Fibroblast of the aortic adventitia (primary cell): Measurements from ENCODE around the gene CFAP43. TPM values are rescaled to one million over a fixed set of nuclear protein-coding genes. Genes with fewer than 3 reads are reported as not detected.

Experiments
- DNase-seq: peaks from one replicate; pipeline ENCODE4 v3.0.0-alpha.2; 2010; ENCODE audit warnings: low read depth
- H3K4me3 ChIP-seq: 2 replicates; pipeline ENCODE4 v1.5.1; 2011; ENCODE audit warnings: low read depth, mild to moderate bottlenecking, control low read depth, low read length, moderate library complexity
- total RNA-seq: library from RNA; depleted of rRNA; stranded (reverse); fragments of >200 nt; gene quantifications from 2 replicates; pipeline ENCODE4 v1.2.3, GENCODE V29; 2012; ENCODE audit warnings: low replicate concordance
- TF ChIP-seq, protein P1 (sequence below): IDR thresholded peaks from 2 replicates; pipeline ENCODE4 v1.5.1; 2011; ENCODE audit warnings: mild to moderate bottlenecking, low read length, control low read depth, inconsistent platforms; ENCODE audit not compliant: insufficient read depth

Gene CFAP43
- total RNA-seq, 1 donor, result 0.36 TPM

DNA sequence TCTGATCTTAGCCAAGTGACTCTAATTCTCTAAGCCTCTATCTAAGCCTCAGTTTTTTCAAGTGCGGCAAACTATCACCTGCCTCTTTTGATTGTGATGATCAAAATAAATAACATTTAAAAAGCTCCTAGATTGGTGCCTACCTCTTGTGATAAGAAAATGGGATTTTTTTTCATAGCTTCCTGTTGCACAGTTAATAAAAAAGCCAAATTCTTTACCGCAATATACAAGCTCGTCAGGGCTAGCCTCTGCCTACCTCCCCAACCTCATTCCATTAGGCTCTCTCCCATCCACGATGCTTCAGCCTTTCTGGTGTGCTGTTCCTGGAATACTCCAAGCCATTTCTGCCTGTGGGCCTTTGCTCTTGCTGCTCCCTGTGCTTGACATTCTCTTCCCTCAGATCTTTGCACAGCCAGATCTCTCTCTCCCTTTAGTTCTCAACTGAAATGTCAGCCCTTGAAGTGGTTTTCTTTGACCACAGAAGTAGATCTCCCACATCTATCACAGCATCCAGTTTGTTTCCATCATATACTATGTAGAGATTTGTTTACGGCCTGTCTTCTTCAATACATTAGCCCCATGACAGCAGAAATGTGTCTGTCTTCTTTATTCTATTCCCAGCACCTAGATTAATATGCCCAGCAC, 61.4 kb downstream of the CFAP43 start:
- no peak overlapping the region for H3K4me3 ChIP-seq
- DNase-seq, result no peak
- TF ChIP-seq, protein P1, sequence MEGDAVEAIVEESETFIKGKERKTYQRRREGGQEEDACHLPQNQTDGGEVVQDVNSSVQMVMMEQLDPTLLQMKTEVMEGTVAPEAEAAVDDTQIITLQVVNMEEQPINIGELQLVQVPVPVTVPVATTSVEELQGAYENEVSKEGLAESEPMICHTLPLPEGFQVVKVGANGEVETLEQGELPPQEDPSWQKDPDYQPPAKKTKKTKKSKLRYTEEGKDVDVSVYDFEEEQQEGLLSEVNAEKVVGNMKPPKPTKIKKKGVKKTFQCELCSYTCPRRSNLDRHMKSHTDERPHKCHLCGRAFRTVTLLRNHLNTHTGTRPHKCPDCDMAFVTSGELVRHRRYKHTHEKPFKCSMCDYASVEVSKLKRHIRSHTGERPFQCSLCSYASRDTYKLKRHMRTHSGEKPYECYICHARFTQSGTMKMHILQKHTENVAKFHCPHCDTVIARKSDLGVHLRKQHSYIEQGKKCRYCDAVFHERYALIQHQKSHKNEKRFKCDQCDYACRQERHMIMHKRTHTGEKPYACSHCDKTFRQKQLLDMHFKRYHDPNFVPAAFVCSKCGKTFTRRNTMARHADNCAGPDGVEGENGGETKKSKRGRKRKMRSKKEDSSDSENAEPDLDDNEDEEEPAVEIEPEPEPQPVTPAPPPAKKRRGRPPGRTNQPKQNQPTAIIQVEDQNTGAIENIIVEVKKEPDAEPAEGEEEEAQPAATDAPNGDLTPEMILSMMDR, result no peak

DNA sequence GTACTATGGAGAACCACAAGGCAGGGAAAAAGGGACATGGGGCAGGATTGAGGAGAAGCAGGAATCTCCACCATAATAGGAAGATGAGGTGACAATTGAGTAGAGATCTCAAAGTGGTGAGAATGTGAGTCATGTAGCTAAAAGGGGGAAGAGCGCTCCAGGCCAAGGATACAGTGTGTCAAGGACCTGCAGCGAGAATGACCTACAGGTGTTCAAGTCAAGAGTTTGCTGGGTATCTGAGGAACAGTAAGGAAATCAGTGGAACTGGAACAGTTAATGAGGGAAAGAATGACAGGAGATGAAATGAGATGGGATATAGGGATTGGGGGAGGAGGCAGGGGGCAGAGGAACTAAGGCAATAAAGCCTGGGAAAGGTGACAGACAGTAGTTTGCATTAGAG, 76.6 kb downstream of the CFAP43 start:
- no peak overlapping the region for H3K4me3 ChIP-seq
- no peak for DNase-seq
- TF ChIP-seq, protein P1, result no peak

DNA sequence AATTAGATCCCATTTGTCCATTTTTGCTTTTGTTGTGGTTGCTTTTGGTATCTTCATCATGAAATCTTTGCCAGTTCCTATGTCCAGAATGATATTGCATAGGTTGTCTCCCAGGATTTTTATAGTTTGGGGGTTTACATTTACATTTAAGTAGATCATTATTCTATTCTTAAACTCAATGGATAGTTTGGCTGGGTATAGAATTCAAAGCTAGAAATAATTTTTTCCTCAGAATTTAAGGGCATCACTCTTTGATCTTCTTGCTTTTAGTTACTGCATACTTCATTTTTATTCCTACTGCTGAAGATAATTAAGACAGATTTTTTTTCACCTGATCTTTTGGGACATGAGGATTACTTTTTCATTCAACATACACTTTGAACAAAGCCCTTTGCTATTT, 80.4 kb downstream of the CFAP43 start:
- H3K4me3 ChIP-seq, result no peak overlapping the region
- TF ChIP-seq, protein P1, result no peak
- no peak for DNase-seq

DNA sequence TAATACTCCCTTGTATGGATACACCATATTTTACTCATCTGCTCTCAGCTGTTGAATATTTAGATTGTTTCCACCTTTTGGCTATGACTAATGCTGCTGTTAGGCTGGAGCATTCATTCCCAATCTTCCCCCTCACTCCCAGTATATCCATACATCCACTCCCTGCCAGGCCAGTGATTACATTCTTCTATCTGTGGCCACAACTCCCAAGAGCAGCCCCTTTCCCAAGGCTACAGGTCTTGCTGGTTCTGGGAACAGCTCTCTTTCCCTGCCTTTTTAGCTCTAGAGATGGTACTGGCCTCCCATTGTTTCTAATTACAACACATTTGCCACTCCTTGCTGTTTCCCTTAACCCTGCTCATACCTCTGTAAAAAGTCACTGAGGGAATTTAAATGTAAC, 82.0 kb downstream of the CFAP43 start:
- TF ChIP-seq, protein P1, result no peak
- no peak for DNase-seq

DNA sequence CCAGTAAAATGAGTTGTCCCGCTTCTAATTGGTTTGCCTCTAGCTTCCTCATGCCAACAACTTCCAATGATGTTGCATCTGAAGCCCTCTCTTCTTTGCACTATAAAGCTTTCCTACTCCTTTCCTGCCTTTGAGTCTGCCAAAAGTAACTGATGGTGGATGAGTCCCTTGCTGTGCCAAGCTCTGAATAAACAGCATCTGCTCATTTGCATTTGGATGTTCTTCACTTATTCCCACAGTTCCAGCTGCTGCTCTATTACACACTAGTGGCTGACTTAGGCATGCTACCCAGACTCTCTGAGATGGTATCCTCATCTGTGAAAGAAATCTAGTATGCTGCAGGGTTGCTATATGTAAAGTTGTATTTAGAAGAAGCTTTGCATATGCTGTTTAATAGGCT, 85.3 kb downstream of the CFAP43 start:
- no peak overlapping the region for H3K4me3 ChIP-seq
- DNase-seq, result no peak
- TF ChIP-seq, protein P1, result no peak

More for the DNA sequence above, 82.0 kb downstream of the CFAP43 start:
- no peak overlapping the region for H3K4me3 ChIP-seq

DNA sequence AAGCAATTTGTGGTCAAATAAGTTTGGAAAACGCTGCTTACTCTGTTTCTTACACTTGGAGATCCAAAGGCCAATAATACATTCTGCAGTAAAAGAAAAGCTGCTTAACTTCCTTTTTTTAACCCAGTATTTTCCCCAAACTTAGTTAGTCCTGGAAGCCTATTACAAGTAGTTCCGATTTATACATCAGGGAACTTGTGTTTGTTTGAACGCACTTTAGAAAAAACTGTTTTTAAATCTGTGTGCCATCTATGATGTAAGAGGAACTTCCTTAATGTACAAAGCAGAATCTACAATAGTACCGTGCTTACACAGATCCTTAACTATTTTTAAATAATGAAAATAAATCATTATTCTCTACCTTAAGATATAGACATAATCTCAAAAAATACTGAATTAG, 87.2 kb downstream of the CFAP43 start:
- DNase-seq, result no peak
- TF ChIP-seq, protein P1, result no peak
- H3K4me3 ChIP-seq, result no peak overlapping the region

DNA sequence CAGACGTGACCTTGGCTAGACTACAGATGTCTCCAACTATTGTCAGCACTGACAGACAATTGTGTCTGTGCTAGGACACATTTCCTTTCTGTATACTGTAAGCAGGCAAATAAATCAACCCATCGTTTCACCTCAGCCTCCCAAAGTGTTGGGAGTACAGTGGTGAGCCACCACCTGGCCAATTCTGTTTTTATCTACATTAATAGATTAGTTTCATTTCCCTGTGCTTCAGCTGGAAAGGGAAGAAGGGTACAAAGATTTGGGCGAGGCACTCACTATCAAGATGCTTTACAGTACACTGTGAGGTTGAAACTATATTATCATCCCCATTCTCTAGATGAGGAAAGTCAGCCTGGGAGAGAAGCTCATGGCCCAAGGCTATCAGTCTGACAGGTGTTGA, 88.3 kb downstream of the CFAP43 start:
- no peak for DNase-seq
- TF ChIP-seq, protein P1, result no peak
- no peak overlapping the region for H3K4me3 ChIP-seq
